OCI-LY7 (cell line): ENCODE measurements around the gene DEAF1.

ENCODE experiments used
- CTCF ChIP-seq: fragments of 200-600 bp; sonication (generic); conservative IDR thresholded peaks from 2 replicates; pipeline ENCODE4 v1.5.1; 2014; ENCODE audit warnings: mild to moderate bottlenecking, antibody characterized with exemption, low read length, moderate library complexity, mixed read lengths
- EZH2phosphoT487 ChIP-seq: fragments of 200-600 bp; sonication (generic); IDR thresholded peaks from 2 replicates; pipeline ENCODE4 v1.6.1; 2018; ENCODE audit warnings: low read depth, borderline replicate concordance, mild to moderate bottlenecking, mixed run types, antibody characterized with exemption, low read length, moderate library complexity, mixed read lengths

GRCh38 chr11:612201-612960, 82.6 kb downstream of the DEAF1 start:
- TF ChIP-seq CTCF (peak; percentile 41; the same call in 1 of the 2 replicates), EZH2phosphoT487 (no peak)
